GM18498 (cell line): Measurements from ENCODE around the gene PIP4K2A.
"Not testable (repeated sequence)": the region's sequence is repeated elsewhere in the genome, so short reads cannot be mapped to it uniquely, and the experiment has no call there.

Source experiments
- ATAC-seq: cut with Tn5 transposase; IDR thresholded peaks from one replicate; pipeline ENCODE4 v1.9.1; 2021; ENCODE audit warnings: mild to moderate bottlenecking, moderate library complexity; ENCODE audit not compliant: unreplicated experiment

The PIP4K2A gene

DNA sequence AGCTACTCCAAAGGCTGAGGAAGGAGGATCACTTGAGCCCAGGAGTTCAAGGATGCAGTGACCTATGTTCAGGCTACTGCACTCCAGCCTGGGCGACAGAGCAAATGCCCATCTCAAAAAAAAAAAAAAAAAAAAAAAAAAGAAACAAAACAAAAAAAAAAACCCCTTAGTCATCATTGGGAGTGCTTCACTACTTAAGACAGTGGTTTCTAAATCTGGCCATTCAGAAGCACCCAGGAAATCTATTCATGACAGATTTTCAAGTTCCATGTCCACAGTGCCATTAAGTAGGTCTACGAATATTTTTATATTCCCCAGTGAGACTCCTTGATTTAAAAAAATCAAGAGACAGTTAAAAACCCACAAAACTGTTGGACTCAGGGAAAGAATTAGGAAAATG, 182.9 kb downstream of the PIP4K2A start:
- no peak for ATAC-seq

- no peak for ATAC-seq
Measured at GRCh38 chr10:22531008-22531407, 183.4 kb downstream of the PIP4K2A start.

GRCh38 chr10:22527520-22527919, 186.9 kb downstream of the PIP4K2A start:
- no peak for ATAC-seq

GRCh38 chr10:22524333-22524732, 190.0 kb downstream of the PIP4K2A start:
- ATAC-seq = not testable (repeated sequence)

GRCh38 chr10:22520645-22521044, 193.7 kb downstream of the PIP4K2A start:
- not testable (repeated sequence) for ATAC-seq

GRCh38 chr10:22518167-22518724, 196.1 kb downstream of the PIP4K2A start:
- ATAC-seq = no peak

- no peak for ATAC-seq
Measured at GRCh38 chr10:22515009-22515408, 199.4 kb downstream of the PIP4K2A start.

- ATAC-seq = not testable (repeated sequence)
Measured at GRCh38 chr10:22514414-22514758, 200.0 kb downstream of the PIP4K2A start.

GRCh38 chr10:22513483-22514413, 200.6 kb downstream of the PIP4K2A start:
- not testable (repeated sequence) for ATAC-seq

DNA sequence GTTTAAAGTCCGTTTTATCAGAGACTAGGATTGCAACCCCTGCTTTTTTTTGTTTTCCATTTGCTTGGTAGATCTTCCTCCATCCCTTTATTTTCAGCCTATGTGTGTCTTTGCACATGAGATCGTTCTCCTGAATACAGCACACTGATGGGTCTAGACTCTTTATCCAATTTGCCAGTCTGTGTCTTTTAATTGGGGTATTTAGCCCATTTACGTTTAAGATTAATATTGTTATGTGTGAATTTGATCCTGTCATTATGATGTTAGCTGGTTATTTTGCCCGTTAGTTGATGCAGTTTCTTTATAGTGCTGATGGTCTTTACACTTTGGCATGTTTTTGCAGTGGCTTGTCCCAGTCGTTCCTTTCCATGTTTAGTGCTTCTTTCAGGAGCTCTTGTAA, 202.4 kb downstream of the PIP4K2A start:
- ATAC-seq = not testable (repeated sequence)

DNA sequence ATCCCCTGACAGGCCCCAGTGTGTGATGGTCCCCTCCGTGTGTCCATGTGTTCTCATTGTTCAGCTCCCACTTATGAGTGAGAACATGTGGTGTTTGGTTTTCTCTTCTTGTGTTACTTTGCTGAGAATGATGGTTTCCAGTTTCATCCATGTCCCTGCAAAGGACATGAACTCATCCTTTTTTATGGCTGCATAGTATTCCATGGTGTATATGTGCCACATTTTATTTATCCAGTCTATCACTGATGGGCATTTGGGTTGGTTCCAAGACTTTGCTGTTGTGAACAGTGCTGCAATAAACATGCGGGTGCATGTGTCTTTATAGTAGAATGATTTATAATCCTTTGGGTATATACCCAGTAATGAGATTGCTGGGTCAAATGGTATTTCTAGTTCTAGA, 206.2 kb downstream of the PIP4K2A start:
- not testable (repeated sequence) for ATAC-seq

DNA sequence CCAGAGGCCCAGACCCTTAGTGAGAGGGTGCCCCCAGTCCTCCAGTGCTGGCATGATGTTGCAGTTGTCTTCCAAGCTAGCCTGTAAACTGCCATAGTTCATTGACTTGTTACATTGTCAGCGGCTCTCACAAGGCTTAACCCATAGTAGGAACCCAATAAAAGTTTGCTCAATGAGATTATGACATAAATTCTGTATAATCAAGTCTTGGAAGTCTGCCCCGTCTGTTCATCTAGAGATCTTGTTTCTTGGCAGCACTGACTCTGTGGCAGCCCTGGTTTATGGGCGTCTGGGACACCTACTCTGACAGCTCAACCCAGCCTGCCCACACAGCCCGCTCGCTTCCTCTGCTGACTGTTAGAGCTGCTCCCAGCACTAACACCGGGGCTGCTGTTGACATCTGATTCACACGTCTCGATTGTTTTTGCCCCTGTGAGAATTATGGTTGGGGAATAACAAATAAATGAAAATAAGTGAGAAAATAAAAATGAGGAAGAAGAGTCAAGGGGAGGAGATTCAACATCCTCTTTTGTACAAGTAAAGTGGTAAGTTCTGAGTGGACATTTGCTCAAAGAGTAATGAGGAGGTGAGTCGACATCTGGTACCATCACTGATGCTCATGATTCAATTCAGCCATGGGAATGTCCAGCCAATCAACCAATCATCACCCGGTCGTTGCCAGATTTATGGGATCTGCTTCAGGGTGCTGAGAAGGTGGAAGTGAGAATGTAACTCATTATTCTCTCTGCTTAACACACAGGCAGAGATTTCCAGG, 208.3 kb downstream of the PIP4K2A start:
- ATAC-seq = peak; percentile 88

- ATAC-seq = no peak
Measured at GRCh38 chr10:22504766-22505165, 209.6 kb downstream of the PIP4K2A start.

DNA sequence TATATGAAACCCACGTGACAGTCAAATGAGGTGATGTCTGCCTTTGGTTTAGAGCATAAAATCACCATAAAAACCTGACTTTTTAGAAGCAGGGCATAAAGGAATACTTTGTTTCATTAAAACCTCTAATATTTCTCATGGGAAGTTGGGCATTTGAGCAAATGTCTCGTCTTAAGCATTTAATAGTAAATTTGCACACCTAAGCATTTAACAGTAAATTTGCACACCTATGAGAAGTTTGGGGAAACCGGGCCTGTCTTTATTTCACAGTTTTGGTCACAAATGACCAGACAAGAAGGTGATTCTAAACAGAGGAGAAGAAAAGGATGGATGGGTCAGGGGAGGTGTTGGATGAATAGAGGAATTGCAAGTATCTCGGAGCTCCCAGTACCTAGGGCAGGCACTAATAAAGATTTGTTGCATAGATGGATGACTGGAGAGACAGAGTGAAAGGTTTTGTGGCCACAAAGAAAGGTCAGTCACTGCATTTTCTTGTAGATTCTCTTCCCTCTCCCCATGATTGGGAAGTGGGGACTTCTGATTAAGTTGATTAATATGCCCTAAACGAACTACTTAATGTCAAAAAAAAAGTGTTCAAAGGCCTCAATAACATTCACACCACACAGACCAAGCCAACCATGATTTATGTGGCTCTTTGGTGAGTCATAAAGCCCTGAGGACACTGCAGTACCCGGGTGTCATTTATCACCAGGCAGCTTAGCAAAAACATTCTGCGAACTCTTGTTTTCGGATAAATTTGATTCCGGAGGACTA, 210.9 kb downstream of the PIP4K2A start:
- ATAC-seq = no peak

GRCh38 chr10:22501863-22502262, 212.5 kb downstream of the PIP4K2A start:
- no peak for ATAC-seq

DNA sequence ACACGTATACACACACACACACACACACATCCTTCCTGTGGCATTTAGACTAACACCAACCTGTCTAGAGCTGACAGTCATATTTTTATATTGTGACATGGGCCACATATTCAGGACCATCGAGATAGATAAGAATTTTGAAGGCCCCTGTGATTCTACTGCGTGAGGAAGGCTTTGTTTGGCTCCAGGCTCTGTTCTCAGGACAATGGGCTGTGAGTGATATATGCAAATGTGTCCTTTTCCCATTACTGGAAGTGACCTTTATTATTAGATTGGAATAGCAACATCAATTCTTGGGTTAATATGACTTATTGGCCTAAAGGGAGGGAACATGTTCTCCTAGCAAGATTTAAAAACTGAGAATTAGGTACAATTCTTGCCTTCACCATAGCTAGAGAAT, 213.0 kb downstream of the PIP4K2A start:
- ATAC-seq = no peak

DNA sequence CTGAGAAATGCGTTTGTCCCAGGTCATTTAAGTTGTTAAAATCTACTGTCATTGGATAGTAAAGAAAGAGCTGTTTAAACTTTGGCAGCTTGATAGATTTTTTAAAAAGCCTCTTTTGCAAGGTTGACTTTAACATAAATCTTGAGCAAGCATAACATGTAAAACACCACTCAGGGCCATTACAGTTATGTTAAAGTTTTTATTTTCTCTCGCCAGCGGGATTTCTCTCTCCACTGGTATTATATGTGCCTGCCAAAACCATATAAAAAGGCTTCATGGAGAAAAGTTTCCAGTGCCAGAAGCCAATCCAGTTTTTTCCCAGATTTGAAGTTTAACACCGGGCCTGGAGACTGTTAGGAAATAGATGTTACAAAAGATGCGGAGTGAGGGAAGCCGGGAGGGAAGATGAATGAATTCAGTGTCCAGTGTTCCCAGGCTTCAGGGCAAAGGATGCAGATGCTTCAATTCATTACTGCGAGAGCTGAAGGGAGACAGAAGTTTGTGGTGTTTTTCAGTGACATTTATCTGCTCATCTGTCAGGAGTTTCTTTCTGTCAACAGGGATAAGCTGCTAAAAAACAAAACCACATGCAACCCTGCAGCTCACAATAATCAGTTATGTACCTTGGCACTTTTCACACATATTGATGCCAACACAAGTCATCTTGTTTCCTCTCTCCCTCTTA, 213.6 kb downstream of the PIP4K2A start:
- no peak for ATAC-seq

GRCh38 chr10:22499973-22500372, 214.4 kb downstream of the PIP4K2A start:
- not testable (repeated sequence) for ATAC-seq

DNA sequence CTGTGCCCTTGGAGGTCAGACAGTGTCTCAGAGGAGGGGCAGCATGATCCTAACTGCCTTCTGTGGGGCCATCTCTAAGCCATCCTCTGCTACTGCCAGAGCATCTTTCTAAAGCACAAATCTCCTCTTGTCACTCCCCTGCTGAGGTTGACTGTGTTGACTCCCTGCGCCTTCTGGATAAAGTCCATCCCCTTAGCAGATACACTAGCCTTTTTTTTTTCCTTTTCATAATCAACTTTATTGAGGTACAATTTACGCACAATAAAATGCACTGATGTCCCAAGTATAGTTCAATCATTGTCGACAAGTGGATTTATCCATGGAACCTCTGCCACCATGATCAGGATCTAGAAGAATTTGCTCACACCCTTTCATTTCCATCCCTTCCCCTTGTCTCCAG, 219.0 kb downstream of the PIP4K2A start:
- no peak for ATAC-seq

GRCh38 chr10:22494007-22494406, 220.4 kb downstream of the PIP4K2A start:
- no peak for ATAC-seq
